Large intestine (tissue), 3 donors: Measurements from ENCODE around the gene WSB1. TPM values are rescaled to one million over a fixed set of nuclear protein-coding genes. Genes with fewer than 3 reads are reported as not detected.

Source experiments
- DNase-seq, 2 donors: peaks; one replicate each; pipeline versions ENCODE4 v3.0.0 to v3.0.0-alpha.2; 2013
- H3K27ac ChIP-seq: one replicate; pipeline ENCODE4 v1.5.1; 2013; ENCODE audit warnings: low read length
- H3K27me3 ChIP-seq: 2 replicates; pipeline ENCODE4 v1.6.1; 2013; ENCODE audit warnings: low read length; ENCODE audit not compliant: control insufficient read depth, insufficient read depth
- H3K36me3 ChIP-seq: 2 replicates; pipeline ENCODE4 v1.6.1; 2013; ENCODE audit warnings: low read length; ENCODE audit not compliant: control insufficient read depth, insufficient read depth
- H3K4me1 ChIP-seq: one replicate; pipeline ENCODE4 v1.6.1; 2013; ENCODE audit warnings: low read length; ENCODE audit not compliant: control insufficient read depth, insufficient read depth
- H3K4me3 ChIP-seq: one replicate; pipeline ENCODE4 v1.5.1; 2013; ENCODE audit warnings: low read length
- H3K9me3 ChIP-seq: one replicate; pipeline ENCODE4 v1.6.1; 2013; ENCODE audit warnings: mild to moderate bottlenecking, low read depth, low read length, moderate library complexity; ENCODE audit not compliant: control insufficient read depth
- WGBS: methylation state at CpG from one replicate; pipeline ENCODE4 v1.1.5; 2013; ENCODE audit warnings: low lambda C conversion rate; ENCODE audit not compliant: insufficient coverage; 5-methylcytosine and 5-hydroxymethylcytosine counted together
- polyA plus RNA-seq: library from polyadenylated mRNA; unstranded; fragments of 120-200 nt; gene quantifications from one replicate; pipeline ENCODE4 v1.2.1, GENCODE V29; 2013

The WSB1 gene
- polyA plus RNA-seq, 1 donor: 230 TPM

GRCh38 chr17:27345141-27345904 is 51.4 kb downstream of the WSB1 start:
- Histone ChIP-seq H3K9me3 (no peaks in the 10 kb centered on the region), H3K27ac (peak overlapping the region; percentile 28), H3K36me3 (no peaks in the 10 kb centered on the region), H3K4me3 (peak overlapping the region; percentile 30), H3K27me3 (no peaks in the 10 kb centered on the region), H3K4me1 (peaks cover 3% of the 10 kb centered on the region)
- DNase-seq: peak; percentile 80 to 90
- WGBS: no CpG with 5 or more reads among the region's 17 CpGs

- Histone ChIP-seq H3K9me3 (no peaks in the 10 kb centered on the region), H3K27me3 (no peaks in the 10 kb centered on the region), H3K36me3 (no peaks in the 10 kb centered on the region), H3K4me3 (no peak overlapping the region), H3K4me1 (peaks cover 3% of the 10 kb centered on the region), H3K27ac (no peak overlapping the region)
- WGBS: no CpG with 5 or more reads among the region's 8 CpGs
- DNase-seq: no peak
Measured at GRCh38 chr17:27346228-27346899, 52.5 kb downstream of the WSB1 start.

DNA sequence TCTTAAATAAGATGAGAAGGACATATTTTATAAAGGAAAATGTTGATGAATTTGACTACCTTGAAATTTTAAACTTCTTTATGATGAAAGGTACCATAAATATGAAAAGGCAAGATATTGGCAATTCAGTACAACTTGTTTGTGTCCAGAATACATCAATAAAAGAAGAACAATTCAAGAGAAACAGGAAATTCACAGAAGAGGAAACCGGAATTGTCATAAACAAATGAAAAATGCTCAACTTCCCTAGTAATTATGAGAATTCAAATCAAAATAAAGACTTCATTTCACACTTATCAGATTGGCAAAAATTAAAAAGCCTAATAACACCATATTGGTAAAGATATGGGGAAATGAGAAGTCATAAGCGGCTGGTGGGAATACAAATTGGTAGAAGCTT is 54.3 kb downstream of the WSB1 start:
- no peak for DNase-seq
- Histone ChIP-seq H3K36me3 (no peaks in the 10 kb centered on the region), H3K27ac (no peak overlapping the region), H3K4me1 (peaks cover 7% of the 10 kb centered on the region), H3K9me3 (no peaks in the 10 kb centered on the region), H3K27me3 (no peaks in the 10 kb centered on the region), H3K4me3 (no peak overlapping the region)
- no CpG with 5 or more reads among the region's 2 CpGs for WGBS

- WGBS: 100% methylated on average over 1 of the region's 34 CpGs
- no peaks in the 10 kb centered on the region for H3K36me3 ChIP-seq
- no peak for DNase-seq
- peak overlapping the region; percentile 37 for H3K4me3 ChIP-seq
- H3K9me3 ChIP-seq: no peaks in the 10 kb centered on the region
- H3K27me3 ChIP-seq: no peaks in the 10 kb centered on the region
- peaks cover 14% of the 10 kb centered on the region for H3K4me1 ChIP-seq
- no peak overlapping the region for H3K27ac ChIP-seq
Measured at GRCh38 chr17:27349540-27350021, 55.7 kb downstream of the WSB1 start.

- H3K27me3 ChIP-seq: no peaks in the 10 kb centered on the region
- no peak overlapping the region for H3K27ac ChIP-seq
- H3K4me3 ChIP-seq: no peak overlapping the region
- no peaks in the 10 kb centered on the region for H3K9me3 ChIP-seq
- no peak for DNase-seq
- H3K36me3 ChIP-seq: no peaks in the 10 kb centered on the region
- peaks cover 11% of the 10 kb centered on the region for H3K4me1 ChIP-seq
- no CpG with 5 or more reads among the region's 2 CpGs for WGBS
Measured at GRCh38 chr17:27351759-27352158, 57.8 kb downstream of the WSB1 start.

DNA sequence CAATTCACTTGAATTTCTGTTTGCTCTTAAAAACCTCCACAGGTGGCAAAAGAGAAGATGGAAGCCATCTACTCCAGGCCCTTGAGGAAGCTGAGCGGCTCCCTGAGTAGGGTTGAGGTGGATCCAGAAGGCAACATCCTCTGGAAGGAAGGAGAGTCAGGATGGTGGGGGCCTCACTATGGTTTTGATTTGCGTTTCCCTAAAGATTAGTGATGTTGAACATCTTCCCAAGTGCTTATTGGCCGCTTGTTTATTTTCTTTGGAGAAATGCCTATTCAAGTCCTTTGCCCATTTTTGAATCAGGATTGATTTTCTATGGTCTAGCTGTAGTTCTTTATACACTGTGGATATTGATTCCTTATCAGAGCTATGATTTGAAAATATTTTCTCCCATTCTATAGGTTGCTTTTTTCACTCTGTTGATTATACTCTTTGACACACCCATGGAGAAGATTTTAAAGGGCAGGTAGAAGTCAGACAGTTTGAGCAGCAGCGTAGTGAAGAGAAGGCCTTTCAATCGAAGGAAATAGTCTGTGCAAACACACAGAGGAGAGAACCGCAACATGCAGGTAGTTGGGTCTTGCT is 58.6 kb downstream of the WSB1 start:
- peaks cover 11% of the 10 kb centered on the region for H3K4me1 ChIP-seq
- H3K36me3 ChIP-seq: no peaks in the 10 kb centered on the region
- H3K9me3 ChIP-seq: no peaks in the 10 kb centered on the region
- H3K27me3 ChIP-seq: no peaks in the 10 kb centered on the region
- no peak overlapping the region for H3K4me3 ChIP-seq
- H3K27ac ChIP-seq: no peak overlapping the region
- DNase-seq: no peak
- 89% methylated on average over 3 of the region's 6 CpGs for WGBS

GRCh38 chr17:27353033-27353460 is 59.1 kb downstream of the WSB1 start:
- Histone ChIP-seq H3K36me3 (no peaks in the 10 kb centered on the region), H3K27me3 (no peaks in the 10 kb centered on the region), H3K4me1 (peaks cover 11% of the 10 kb centered on the region), H3K9me3 (no peaks in the 10 kb centered on the region), H3K4me3 (peak overlapping the region; percentile 74), H3K27ac (peak overlapping the region; percentile 62)
- DNase-seq: peak in 1 of 2 donors; percentile 39
- WGBS: no CpG with 5 or more reads among the region's 11 CpGs

DNA sequence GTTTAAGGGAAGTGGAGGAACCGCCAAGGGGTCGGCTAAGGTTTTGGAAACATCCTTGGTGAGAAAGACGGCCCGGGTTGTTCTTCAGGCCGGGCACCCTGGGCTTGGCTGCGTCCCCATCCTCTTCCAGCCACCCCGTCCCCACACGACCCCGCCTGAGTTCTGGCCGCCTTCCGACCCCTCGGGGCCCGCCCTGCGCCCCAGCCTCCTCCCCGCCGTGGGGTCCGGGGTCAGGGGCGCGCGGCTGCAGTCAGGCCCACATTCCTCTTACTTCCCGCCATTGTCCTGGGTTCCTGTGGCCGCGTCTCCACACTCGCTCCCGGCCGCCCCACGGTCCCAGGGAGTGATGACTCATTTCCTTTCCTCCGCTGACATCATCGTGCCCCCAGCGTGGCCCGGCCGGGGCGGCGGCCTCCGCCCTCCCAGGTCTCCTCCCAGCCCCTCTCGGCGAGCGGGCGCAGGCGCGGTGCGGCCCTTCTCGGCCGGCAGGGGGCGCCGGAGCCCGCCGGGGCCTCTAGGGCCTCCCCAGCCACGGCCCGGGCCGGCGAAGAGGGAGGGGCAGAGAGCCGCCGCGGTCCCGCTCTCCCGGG is 59.6 kb downstream of the WSB1 start:
- no CpG with 5 or more reads among the region's 57 CpGs for WGBS
- Histone ChIP-seq H3K4me3 (peak overlapping the region; percentile 74), H3K9me3 (no peaks in the 10 kb centered on the region), H3K27ac (peak overlapping the region; percentile 62), H3K4me1 (peaks cover 11% of the 10 kb centered on the region), H3K27me3 (no peaks in the 10 kb centered on the region), H3K36me3 (no peaks in the 10 kb centered on the region)
- DNase-seq: peak; percentile 93 to 95

- H3K27ac ChIP-seq: no peak overlapping the region
- peak overlapping the region; percentile 74 for H3K4me3 ChIP-seq
- DNase-seq: no peak
Measured at GRCh38 chr17:27354051-27354490, 60.2 kb downstream of the WSB1 start.

GRCh38 chr17:27354491-27355081 is 60.7 kb downstream of the WSB1 start:
- no CpG with 5 or more reads among the region's 8 CpGs for WGBS
- H3K27me3 ChIP-seq: no peaks in the 10 kb centered on the region
- no peaks in the 10 kb centered on the region for H3K36me3 ChIP-seq
- peaks cover 11% of the 10 kb centered on the region for H3K4me1 ChIP-seq
- no peaks in the 10 kb centered on the region for H3K9me3 ChIP-seq
- H3K27ac ChIP-seq: no peak overlapping the region
- peak overlapping the region; percentile 74 for H3K4me3 ChIP-seq
- DNase-seq: peak in 1 of 2 donors; percentile 64

More at GRCh38 chr17:27354051-27354490, 60.2 kb downstream of the WSB1 start:
- WGBS: no CpG with 5 or more reads among the region's 19 CpGs
- Histone ChIP-seq H3K4me1 (peaks cover 11% of the 10 kb centered on the region), H3K9me3 (no peaks in the 10 kb centered on the region), H3K27me3 (no peaks in the 10 kb centered on the region), H3K36me3 (no peaks in the 10 kb centered on the region)
